ENCODE results near the gene PRKG1.

DNA sequence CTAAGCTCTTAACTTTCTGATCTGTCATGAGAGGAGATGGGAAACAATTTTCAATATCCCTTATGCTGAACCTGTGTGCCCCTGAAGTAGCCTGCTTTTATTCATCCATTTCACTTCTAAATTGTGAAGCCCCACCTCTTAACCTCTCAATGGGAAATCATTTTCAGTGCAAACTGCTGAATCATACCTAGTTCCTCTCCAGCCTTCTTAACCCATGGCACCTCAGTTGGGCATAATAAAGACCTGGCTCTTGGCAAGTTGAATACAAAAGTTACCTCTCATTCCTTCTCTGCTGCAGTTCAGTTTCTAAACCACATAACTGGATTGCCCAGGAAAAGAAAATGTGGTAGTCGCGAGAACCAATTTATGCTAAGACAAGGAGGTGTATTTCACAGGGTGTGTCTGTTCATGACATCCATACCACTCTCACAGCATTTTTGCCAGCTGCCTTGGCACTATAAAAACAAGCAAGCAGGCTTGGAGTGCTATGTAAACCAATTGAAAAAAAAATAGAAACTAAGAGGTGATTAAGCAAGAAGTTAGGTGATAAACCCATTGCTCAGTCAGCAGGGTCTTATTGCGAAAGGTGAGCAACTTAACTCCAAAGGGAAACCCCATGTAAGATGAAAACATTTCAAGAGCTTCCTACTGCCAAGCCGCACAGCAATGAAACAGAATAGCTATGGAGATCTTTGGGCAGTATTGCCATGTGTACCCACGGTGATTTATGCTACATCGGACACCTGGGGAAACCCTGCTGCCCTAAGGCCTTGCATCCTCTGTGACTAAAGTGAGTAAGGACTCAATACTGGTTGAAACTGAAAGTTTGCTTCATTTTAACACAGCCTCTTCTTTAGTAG, 1182.8 kb downstream of the PRKG1 start:
- TF ChIP-seq EZH2 (IDR thresholded peaks at IDR 0.05; ENCODE audit: insufficient read depth, poor library complexity, severe bottlenecking) (no peak), EZH2phosphoT487 (IDR thresholded peaks at IDR 0.05; ENCODE audit: insufficient read depth, low read depth) (no peak)

Measured in GM23248 (cell line).